Measurements from ENCODE around the gene ZNF766.
A peak's percentile ranks its signal among the peaks of the same experiment; 100 is the strongest.
"Not testable (repeated sequence)": the region's sequence is repeated elsewhere in the genome, so short reads cannot be mapped to it uniquely, and the experiment has no call there.

The ZNF766 gene

GRCh38 chr19:52277471-52277870 is 8.1 kb downstream of the ZNF766 start:
- no peak for DNase-seq

- no peak for DNase-seq
Observed at GRCh38 chr19:52286256-52286655, 16.9 kb downstream of the ZNF766 start.

GRCh38 chr19:52291781-52292180 is 22.4 kb downstream of the ZNF766 start:
- no peak for DNase-seq

- DNase-seq = not testable (repeated sequence)
Observed at GRCh38 chr19:52292946-52293345, 23.6 kb downstream of the ZNF766 start.

- no peak for DNase-seq
Observed at GRCh38 chr19:52296400-52296772, 27.0 kb downstream of the ZNF766 start.

- DNase-seq = peak; percentile 85
Observed at GRCh38 chr19:52296773-52297600, 27.6 kb downstream of the ZNF766 start, which contains the start of gene ZNF480. Gene ZNF480, plus strand, starts transcription at chr19:52297169. Its CDS starts 3,244 bp downstream, at chr19:52300413.

- DNase-seq = no peak
Observed at GRCh38 chr19:52297601-52298364, 28.4 kb downstream of the ZNF766 start.

GRCh38 chr19:52307275-52307674 is 37.9 kb downstream of the ZNF766 start:
- peak; percentile 1 for DNase-seq

- no peak for DNase-seq
Observed at GRCh38 chr19:52322429-52322828, 53.0 kb downstream of the ZNF766 start.

- no peak for DNase-seq
Observed at GRCh38 chr19:52331757-52332156, 62.4 kb downstream of the ZNF766 start.

- DNase-seq = no peak
Observed at GRCh38 chr19:52335768-52336116, 66.4 kb downstream of the ZNF766 start.

GRCh38 chr19:52336117-52336790 is 66.9 kb downstream of the ZNF766 start, which contains the start of gene ZNF610:
Gene ZNF610, plus strand, starts transcription at chr19:52336243. Its CDS starts 12,930 bp downstream, at chr19:52349173.
- peak; percentile 90 for DNase-seq

- no peak for DNase-seq
Observed at GRCh38 chr19:52336791-52337381, 67.5 kb downstream of the ZNF766 start.

- DNase-seq = not testable (repeated sequence)
Observed at GRCh38 chr19:52339022-52339421, 69.6 kb downstream of the ZNF766 start.

GRCh38 chr19:52343548-52343947 is 74.2 kb downstream of the ZNF766 start:
- peak; percentile 31 for DNase-seq

- DNase-seq = no peak
Observed at GRCh38 chr19:52345162-52345561, 75.8 kb downstream of the ZNF766 start.

All from suppressor macrophage treated with lipopolysaccharide for 4 hours (primary cell).